ENCODE data around the gene IL27RA.

- TF ChIP-seq, protein P1, sequence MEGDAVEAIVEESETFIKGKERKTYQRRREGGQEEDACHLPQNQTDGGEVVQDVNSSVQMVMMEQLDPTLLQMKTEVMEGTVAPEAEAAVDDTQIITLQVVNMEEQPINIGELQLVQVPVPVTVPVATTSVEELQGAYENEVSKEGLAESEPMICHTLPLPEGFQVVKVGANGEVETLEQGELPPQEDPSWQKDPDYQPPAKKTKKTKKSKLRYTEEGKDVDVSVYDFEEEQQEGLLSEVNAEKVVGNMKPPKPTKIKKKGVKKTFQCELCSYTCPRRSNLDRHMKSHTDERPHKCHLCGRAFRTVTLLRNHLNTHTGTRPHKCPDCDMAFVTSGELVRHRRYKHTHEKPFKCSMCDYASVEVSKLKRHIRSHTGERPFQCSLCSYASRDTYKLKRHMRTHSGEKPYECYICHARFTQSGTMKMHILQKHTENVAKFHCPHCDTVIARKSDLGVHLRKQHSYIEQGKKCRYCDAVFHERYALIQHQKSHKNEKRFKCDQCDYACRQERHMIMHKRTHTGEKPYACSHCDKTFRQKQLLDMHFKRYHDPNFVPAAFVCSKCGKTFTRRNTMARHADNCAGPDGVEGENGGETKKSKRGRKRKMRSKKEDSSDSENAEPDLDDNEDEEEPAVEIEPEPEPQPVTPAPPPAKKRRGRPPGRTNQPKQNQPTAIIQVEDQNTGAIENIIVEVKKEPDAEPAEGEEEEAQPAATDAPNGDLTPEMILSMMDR (IDR thresholded peaks at IDR 0.05; ENCODE audit: extremely low read depth in 1 of 2, insufficient read depth in 1 of 2, low read depth in 1 of 2, low read length in 2 of 2) = no peak
- TF ChIP-seq POLR2AphosphoS5 (IDR thresholded peaks at IDR 0.05; ENCODE audit: insufficient read depth, low read depth, low read length) (no peak), POLR2A (IDR thresholded peaks at IDR 0.05; ENCODE audit: low read depth, low read length) (no peak), EZH2 (IDR thresholded peaks at IDR 0.05; ENCODE audit: borderline replicate concordance, low read depth, low read length, severe bottlenecking) (no peak)
- TF ChIP-seq, protein P2, sequence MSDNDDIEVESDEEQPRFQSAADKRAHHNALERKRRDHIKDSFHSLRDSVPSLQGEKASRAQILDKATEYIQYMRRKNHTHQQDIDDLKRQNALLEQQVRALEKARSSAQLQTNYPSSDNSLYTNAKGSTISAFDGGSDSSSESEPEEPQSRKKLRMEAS (IDR thresholded peaks at IDR 0.05; ENCODE audit: insufficient read depth, insufficient read length) = no peak
Measured at GRCh38 chr19:13985771-13986347, 45.7 kb upstream of the IL27RA start.

All from endothelial cell of umbilical vein (primary cell).